HG03521 (cell line): Measurements from ENCODE around the gene CST6.

Experiments
- ATAC-seq: cut with Tn5 transposase; IDR thresholded peaks from one replicate; pipeline ENCODE4 v1.9.1; 2021; ENCODE audit warnings: mild to moderate bottlenecking, moderate library complexity; ENCODE audit not compliant: unreplicated experiment

Gene CST6

GRCh38 chr11:66011785-66012303 is at the start of gene CST6:
TSS of gene CST6 (plus strand) at chr11:66012008. CDS start at chr11:66012045, 37 bp downstream.
- ATAC-seq = no peak

- ATAC-seq = no peak
Measured at GRCh38 chr11:65962141-65962564, 49.7 kb upstream of the CST6 start.

- no peak for ATAC-seq
Measured at GRCh38 chr11:65964906-65965305, 46.9 kb upstream of the CST6 start.

GRCh38 chr11:65965986-65966762 is 45.6 kb upstream of the CST6 start:
- no peak for ATAC-seq

- no peak for ATAC-seq
Measured at GRCh38 chr11:65967329-65967934, 44.4 kb upstream of the CST6 start.

- no peak for ATAC-seq
Measured at GRCh38 chr11:65968600-65969482, 43.0 kb upstream of the CST6 start.

GRCh38 chr11:65972116-65972515 is 39.7 kb upstream of the CST6 start:
- no peak for ATAC-seq

GRCh38 chr11:65973439-65974110 is 38.2 kb upstream of the CST6 start:
- no peak for ATAC-seq

GRCh38 chr11:65975771-65976170 is 36.0 kb upstream of the CST6 start:
- ATAC-seq = no peak

GRCh38 chr11:65976216-65977176 is 35.3 kb upstream of the CST6 start:
- ATAC-seq = no peak

GRCh38 chr11:65977621-65978390 is 34.0 kb upstream of the CST6 start:
- ATAC-seq = no peak

GRCh38 chr11:65978391-65979238 is 33.2 kb upstream of the CST6 start:
- ATAC-seq = no peak

GRCh38 chr11:65979261-65979759 is 32.5 kb upstream of the CST6 start:
- ATAC-seq = no peak

- no peak for ATAC-seq
Measured at GRCh38 chr11:65981101-65981740, 30.6 kb upstream of the CST6 start.

GRCh38 chr11:65981972-65982823 is 29.6 kb upstream of the CST6 start:
- ATAC-seq = no peak

- no peak for ATAC-seq
Measured at GRCh38 chr11:65982824-65983588, 28.8 kb upstream of the CST6 start.
